Endothelial cell (in vitro differentiated cells): Measurements from ENCODE around the gene IL1RAPL2. TPM values are rescaled to one million over a fixed set of nuclear protein-coding genes. Genes with fewer than 3 reads are reported as not detected.

Experiments used
- DNase-seq: peaks from one replicate; pipeline ENCODE4 v3.0.0; 2021; ENCODE audit warnings: low spot score
- H3K27ac Mint-ChIP-seq: one replicate; pipeline ENCODE4 v1.8.0; 2021; ENCODE audit warnings: mixed read lengths, inconsistent platforms; ENCODE audit not compliant: unreplicated experiment
- H3K27me3 Mint-ChIP-seq: one replicate; pipeline ENCODE4 v1.8.0; 2021; ENCODE audit warnings: mild to moderate bottlenecking, moderate library complexity, mixed read lengths, inconsistent platforms; ENCODE audit not compliant: unreplicated experiment
- H3K36me3 Mint-ChIP-seq: one replicate; pipeline ENCODE4 v1.8.0; 2021; ENCODE audit warnings: mild to moderate bottlenecking, low read depth, mixed read lengths, inconsistent platforms; ENCODE audit not compliant: unreplicated experiment
- H3K4me1 Mint-ChIP-seq: one replicate; pipeline ENCODE4 v1.8.0; 2021; ENCODE audit warnings: mild to moderate bottlenecking, mixed read lengths, inconsistent platforms; ENCODE audit not compliant: unreplicated experiment
- H3K4me3 Mint-ChIP-seq: one replicate; pipeline ENCODE4 v1.8.0; 2021; ENCODE audit warnings: mild to moderate bottlenecking, mixed read lengths, inconsistent platforms; ENCODE audit not compliant: unreplicated experiment
- H3K9me3 Mint-ChIP-seq: one replicate; pipeline ENCODE4 v1.8.0; 2021; ENCODE audit warnings: mixed read lengths, inconsistent platforms; ENCODE audit not compliant: unreplicated experiment
- CTCF ChIP-seq: fragments of 200-600 bp; sonication (generic); IDR thresholded peaks from one replicate; pipeline ENCODE4 v1.5.0; 2021; ENCODE audit warnings: antibody characterized with exemption; ENCODE audit not compliant: unreplicated experiment
- total RNA-seq: library from RNA; stranded (reverse); fragmentation: NEBNext Ultra II Directional; extraction: Animal tissue kit (Norgen Biotek cat#: 25700); gene quantifications from one replicate; pipeline ENCODE4 v1.2.1, GENCODE V29; 2021; ENCODE audit not compliant: unreplicated experiment

The IL1RAPL2 gene
- total RNA-seq, 1 donor from 2014 or later, result 0.51 TPM

DNA sequence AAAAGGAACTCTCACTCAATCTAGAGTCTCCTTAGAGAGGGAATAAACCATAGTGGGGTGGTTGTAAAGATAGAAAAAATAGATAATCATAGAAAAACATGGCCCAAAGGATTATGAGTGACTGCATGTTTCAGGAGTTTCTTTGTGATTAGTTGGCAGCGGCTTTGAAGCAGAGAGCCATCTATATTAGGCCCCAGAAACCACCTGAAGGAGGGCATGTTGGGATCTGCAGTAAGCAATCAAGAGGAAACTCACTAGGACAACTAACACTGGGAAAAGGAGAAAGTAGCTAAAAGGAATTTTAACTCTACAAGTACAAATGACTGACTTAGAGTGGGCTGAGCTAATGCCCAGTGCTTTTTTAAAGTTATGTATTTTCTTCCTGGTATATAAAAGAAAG, 987.1 kb downstream of the IL1RAPL2 start:
- Mint-ChIP-seq H3K9me3 (no peaks in the 10 kb centered on the region), H3K27ac (no peak overlapping the region), H3K36me3 (no peaks in the 10 kb centered on the region), H3K27me3 (no peaks in the 10 kb centered on the region), H3K4me3 (no peak overlapping the region), H3K4me1 (no peaks in the 10 kb centered on the region)
- TF ChIP-seq CTCF, result no peak
- DNase-seq, result no peak

GRCh38 chrX:105564501-105564900, 998.5 kb downstream of the IL1RAPL2 start:
- TF ChIP-seq CTCF, result no peak
- H3K27ac Mint-ChIP-seq, result no peak overlapping the region
- no peaks in the 10 kb centered on the region for H3K9me3 Mint-ChIP-seq
- DNase-seq, result no peak
- H3K36me3 Mint-ChIP-seq, result no peaks in the 10 kb centered on the region
- H3K4me1 Mint-ChIP-seq, result no peaks in the 10 kb centered on the region
- peaks cover 5% of the 10 kb centered on the region for H3K27me3 Mint-ChIP-seq
- no peak overlapping the region for H3K4me3 Mint-ChIP-seq

DNA sequence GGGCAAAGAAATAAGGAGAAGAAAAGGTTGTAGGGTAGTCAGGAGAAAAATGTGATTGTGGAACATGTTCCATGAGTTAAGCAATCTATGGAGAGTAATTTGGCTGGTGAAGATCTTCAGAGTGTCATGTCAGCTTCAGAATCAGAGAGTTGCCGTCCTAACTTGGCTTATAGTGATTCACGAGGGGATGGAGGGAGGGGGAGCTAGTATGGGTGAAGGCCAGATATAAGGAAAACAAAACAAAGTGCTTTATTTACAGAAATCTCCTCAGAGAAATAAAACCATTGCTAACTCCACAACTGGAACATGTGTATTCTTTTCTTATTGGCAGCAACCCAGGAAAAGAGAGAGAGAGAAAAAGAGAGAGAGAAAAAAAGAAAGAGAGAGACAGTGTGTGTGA, 999.9 kb downstream of the IL1RAPL2 start:
- no peak for DNase-seq
- TF ChIP-seq CTCF, result no peak
- Mint-ChIP-seq H3K4me1 (no peaks in the 10 kb centered on the region), H3K9me3 (no peaks in the 10 kb centered on the region), H3K27me3 (peaks cover 2% of the 10 kb centered on the region), H3K4me3 (no peak overlapping the region), H3K27ac (no peak overlapping the region), H3K36me3 (no peaks in the 10 kb centered on the region)

GRCh38 chrX:105567082-105567481, 1001.1 kb downstream of the IL1RAPL2 start:
- H3K4me3 Mint-ChIP-seq, result no peak overlapping the region

DNA sequence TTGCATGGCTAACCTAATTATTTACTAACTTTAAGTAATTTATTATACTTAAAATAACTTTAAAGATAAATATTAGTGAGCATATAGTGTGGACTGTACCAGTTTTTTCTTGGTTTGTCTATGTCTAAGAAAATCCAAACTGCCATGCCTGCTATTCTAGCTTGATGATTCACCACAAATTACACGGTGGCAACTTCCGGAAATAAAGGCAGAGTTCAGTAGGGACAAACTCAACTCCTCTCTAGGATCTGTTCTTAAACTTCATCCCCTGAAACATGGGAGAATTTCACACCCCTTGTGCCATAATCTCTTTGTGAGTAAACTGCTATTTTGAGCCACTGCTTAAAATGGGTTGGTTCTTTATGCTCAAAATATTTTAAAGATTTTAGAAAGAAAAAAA, 1042.7 kb downstream of the IL1RAPL2 start:
- H3K27ac Mint-ChIP-seq, result no peak overlapping the region
- no peaks in the 10 kb centered on the region for H3K27me3 Mint-ChIP-seq
- no peak overlapping the region for H3K4me3 Mint-ChIP-seq
- no peaks in the 10 kb centered on the region for H3K4me1 Mint-ChIP-seq
- no peaks in the 10 kb centered on the region for H3K36me3 Mint-ChIP-seq
- no peaks in the 10 kb centered on the region for H3K9me3 Mint-ChIP-seq
- TF ChIP-seq CTCF, result no peak
- DNase-seq, result no peak

More at GRCh38 chrX:105567082-105567481, 1001.1 kb downstream of the IL1RAPL2 start:
- Mint-ChIP-seq H3K4me1 (no peaks in the 10 kb centered on the region), H3K36me3 (no peaks in the 10 kb centered on the region), H3K27me3 (peaks cover 2% of the 10 kb centered on the region), H3K9me3 (no peaks in the 10 kb centered on the region), H3K27ac (no peak overlapping the region)
- no peak for DNase-seq
- no peak for TF ChIP-seq CTCF
